PC-9 (cell line): ENCODE data around the gene CRTAC1. TPM values are rescaled to one million over a fixed set of nuclear protein-coding genes. Genes with fewer than 3 reads are reported as not detected.
A peak's percentile ranks its signal among the peaks of the same experiment; 100 is the strongest.

ENCODE experiments used
- BruUV-seq: library from RNA; stranded (reverse); fragments of 400-500 nt; replicated peaks from 2 replicates; lab custom pipeline; 2021; lab: Mats Ljungman, UMichigan
- CTCF ChIA-PET: fragments of 300-600 bp; sonication (Branson Sonifier 250); formaldehyde crosslinking; loops from one replicate; lab custom pipeline; 2022; ENCODE audit warnings: antibody characterized with exemption; lab: Charles Lee
- POLR2A ChIA-PET: fragments of 300-600 bp; sonication (Branson Sonifier 250); formaldehyde crosslinking; loops from one replicate; lab custom pipeline; 2022; ENCODE audit warnings: antibody characterized with exemption; ENCODE audit not compliant: unreplicated experiment; lab: Charles Lee
- DNase-seq, 2 experiments: peaks; one replicate each; pipeline versions ENCODE4 v3.0.0 to v3.0.0-alpha.2; 2015 to 2022; ENCODE audit warnings: mixed read lengths in 1 of 2
- H2AFZ ChIP-seq: fragments of 200-600 bp; sonication (generic); 2 replicates; pipeline ENCODE4 v1.8.1; 2017; ENCODE audit warnings: antibody characterized with exemption
- H3F3A ChIP-seq: fragments of 200-600 bp; sonication (generic); 2 replicates; pipeline ENCODE4 v1.8.1; 2017; ENCODE audit warnings: antibody characterized with exemption, mild to moderate bottlenecking, low read depth; ENCODE audit not compliant: insufficient read depth
- H3K27ac ChIP-seq: fragments of 200-600 bp; sonication (generic); 2 replicates; pipeline ENCODE4 v1.6.1; 2016; ENCODE audit warnings: mixed run types
- H3K27me3 ChIP-seq: fragments of 200-600 bp; sonication (generic); 2 replicates; pipeline ENCODE4 v1.6.1; 2016; ENCODE audit warnings: low read depth, mixed run types; ENCODE audit not compliant: insufficient read depth
- H3K36me3 ChIP-seq: fragments of 200-600 bp; sonication (generic); 2 replicates; pipeline ENCODE4 v1.6.1; 2016; ENCODE audit warnings: low read depth, mixed run types
- H3K4me1 ChIP-seq: fragments of 200-600 bp; sonication (generic); replicated peaks from 2 replicates; pipeline ENCODE4 v1.6.1; 2016; ENCODE audit warnings: mixed run types; ENCODE audit not compliant: insufficient read depth
- H3K4me2 ChIP-seq: fragments of 200-600 bp; sonication (generic); 2 replicates; pipeline ENCODE4 v1.6.1; 2017; ENCODE audit warnings: mixed run types
- H3K4me3 ChIP-seq: fragments of 200-600 bp; sonication (generic); 2 replicates; pipeline ENCODE4 v1.6.1; 2016; ENCODE audit warnings: mixed run types
- H3K79me2 ChIP-seq: fragments of 200-600 bp; sonication (generic); 2 replicates; pipeline ENCODE4 v1.6.1; 2017; ENCODE audit warnings: low read depth, mixed run types
- H3K9me2 ChIP-seq: fragments of 200-600 bp; sonication (generic); 2 replicates; pipeline ENCODE4 v1.8.1; 2017; ENCODE audit warnings: mild to moderate bottlenecking; ENCODE audit not compliant: insufficient read depth
- H3K9me3 ChIP-seq: fragments of 200-600 bp; sonication (generic); 2 replicates; pipeline ENCODE4 v1.8.1; 2016; ENCODE audit warnings: low read depth; ENCODE audit not compliant: insufficient read depth
- H4K20me1 ChIP-seq: fragments of 200-600 bp; sonication (generic); 2 replicates; pipeline ENCODE4 v1.8.1; 2017; ENCODE audit not compliant: insufficient read depth
- EZH2 ChIP-seq: fragments of 200-600 bp; sonication (generic); IDR thresholded peaks from 2 replicates; pipeline ENCODE4 v1.8.0; 2017; ENCODE audit warnings: antibody characterized with exemption, low read depth
- intact Hi-C: fragments of 100-400 bp; cut with micrococcal nuclease; formaldehyde crosslinking; loops from one replicate; pipeline ENCODE4 v1.10.0; 2022; ENCODE audit not compliant: unreplicated experiment
- total RNA-seq: library from RNA; stranded (reverse); gene quantifications from 2 replicates; pipeline ENCODE4 v1.2.3, GENCODE V29; 2021
- TF ChIP-seq, protein P1 (sequence below): fragments of 200-600 bp; sonication (generic); conservative IDR thresholded peaks from 2 replicates; pipeline ENCODE4 v1.6.1; 2017; ENCODE audit warnings: mixed run types, antibody characterized with exemption, mild to moderate bottlenecking, moderate library complexity

Gene CRTAC1
- total RNA-seq, 1 experiment from 2014 or later: not detected

DNA sequence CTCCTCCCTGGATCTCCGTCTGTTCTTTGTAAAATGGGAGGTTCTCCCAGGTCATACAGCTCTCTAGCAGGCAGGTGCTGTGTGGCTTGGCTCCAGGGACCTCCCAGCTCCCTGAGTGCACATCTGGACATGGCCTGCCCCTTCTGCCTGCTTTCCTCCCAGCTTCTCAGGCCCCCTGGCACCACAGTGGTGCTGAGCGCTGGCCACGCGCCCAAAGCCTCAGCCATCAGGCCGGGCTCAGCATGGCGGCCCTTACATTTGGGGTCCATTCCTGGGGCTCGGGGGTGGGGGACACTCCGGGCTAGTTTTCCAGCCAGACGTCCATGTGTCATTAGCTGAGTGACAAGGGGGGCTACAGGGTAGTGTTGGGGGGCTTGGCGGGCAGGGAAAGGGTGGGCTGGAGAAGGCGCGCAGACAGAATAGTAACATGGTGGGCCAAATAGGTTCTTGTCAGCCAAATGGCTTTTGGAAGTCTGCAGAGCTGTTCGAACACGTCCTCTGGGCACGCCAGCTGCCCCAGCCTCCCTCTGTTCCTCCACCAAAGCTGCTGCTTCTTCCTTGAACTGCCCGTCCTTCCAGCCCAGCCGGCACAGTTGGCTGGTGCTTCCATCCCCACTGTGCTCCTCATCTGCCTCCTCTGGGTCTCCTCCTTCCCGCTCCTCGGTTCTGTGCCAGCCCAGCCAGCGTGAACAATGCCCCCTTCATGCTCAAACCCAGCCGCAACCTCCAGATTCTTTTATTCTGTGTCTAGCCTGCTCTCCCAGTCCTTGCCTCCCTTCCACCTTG lies 114.9 kb downstream of the CRTAC1 start:
- no TSS peak for BruUV-seq
- H3K27ac ChIP-seq: no peak overlapping the region
- no peaks in the 10 kb centered on the region for H3K9me3 ChIP-seq
- H3K4me1 ChIP-seq: no peaks in the 10 kb centered on the region
- H3K4me2 ChIP-seq: no peak overlapping the region
- POLR2A ChIA-PET: no interaction called here
- DNase-seq: no peak
- no peaks in the 10 kb centered on the region for H3F3A ChIP-seq
- no peak overlapping the region for H3K4me3 ChIP-seq
- intact Hi-C loops: loop anchor here (10.0 kb wide), 2 partner anchors 549 to 1329 kb away; no protein-coding TSS in a partner anchor
- no peaks in the 10 kb centered on the region for H3K36me3 ChIP-seq
- no peak overlapping the region for H2AFZ ChIP-seq
- CTCF ChIA-PET: interaction anchor here (0.6 kb wide), 1 partner anchor 128 kb away, joined by 3 read pairs; no protein-coding TSS in a partner anchor
- H3K9me2 ChIP-seq: no peaks in the 10 kb centered on the region
- no peaks in the 10 kb centered on the region for H4K20me1 ChIP-seq
- H3K27me3 ChIP-seq: peaks cover 11% of the 10 kb centered on the region
- TF ChIP-seq, protein P1, sequence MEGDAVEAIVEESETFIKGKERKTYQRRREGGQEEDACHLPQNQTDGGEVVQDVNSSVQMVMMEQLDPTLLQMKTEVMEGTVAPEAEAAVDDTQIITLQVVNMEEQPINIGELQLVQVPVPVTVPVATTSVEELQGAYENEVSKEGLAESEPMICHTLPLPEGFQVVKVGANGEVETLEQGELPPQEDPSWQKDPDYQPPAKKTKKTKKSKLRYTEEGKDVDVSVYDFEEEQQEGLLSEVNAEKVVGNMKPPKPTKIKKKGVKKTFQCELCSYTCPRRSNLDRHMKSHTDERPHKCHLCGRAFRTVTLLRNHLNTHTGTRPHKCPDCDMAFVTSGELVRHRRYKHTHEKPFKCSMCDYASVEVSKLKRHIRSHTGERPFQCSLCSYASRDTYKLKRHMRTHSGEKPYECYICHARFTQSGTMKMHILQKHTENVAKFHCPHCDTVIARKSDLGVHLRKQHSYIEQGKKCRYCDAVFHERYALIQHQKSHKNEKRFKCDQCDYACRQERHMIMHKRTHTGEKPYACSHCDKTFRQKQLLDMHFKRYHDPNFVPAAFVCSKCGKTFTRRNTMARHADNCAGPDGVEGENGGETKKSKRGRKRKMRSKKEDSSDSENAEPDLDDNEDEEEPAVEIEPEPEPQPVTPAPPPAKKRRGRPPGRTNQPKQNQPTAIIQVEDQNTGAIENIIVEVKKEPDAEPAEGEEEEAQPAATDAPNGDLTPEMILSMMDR: no peak
- TF ChIP-seq EZH2: no peak
- no peaks in the 10 kb centered on the region for H3K79me2 ChIP-seq

DNA sequence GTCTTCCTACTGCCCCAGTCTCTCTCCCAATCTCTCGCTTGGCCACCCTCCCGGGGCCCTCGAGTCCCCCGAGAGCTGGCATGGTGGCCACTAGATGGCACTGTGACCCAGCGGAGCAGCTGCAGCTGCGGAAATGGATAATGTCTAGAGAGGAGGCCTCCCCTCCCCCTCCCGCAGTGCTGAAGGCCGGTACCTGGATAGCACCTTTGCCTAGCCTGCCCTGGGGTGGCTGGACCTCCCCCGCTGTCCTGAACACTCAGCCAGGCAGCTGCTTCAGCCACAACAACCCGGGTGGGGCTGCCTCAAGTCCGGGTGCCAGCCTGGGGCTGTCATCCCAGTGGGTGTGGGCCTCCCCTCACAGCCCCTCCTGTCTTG lies 115.6 kb downstream of the CRTAC1 start:
- H3K4me3 ChIP-seq: no peak overlapping the region
- no peak overlapping the region for H3K27ac ChIP-seq
- H4K20me1 ChIP-seq: no peaks in the 10 kb centered on the region
- BruUV-seq: no TSS peak
- DNase-seq: peak; percentile 35 to 63
- TF ChIP-seq, protein P1: peak; percentile 85
- TF ChIP-seq EZH2: no peak
- H3K27me3 ChIP-seq: peaks cover 10% of the 10 kb centered on the region
- H3K9me2 ChIP-seq: no peaks in the 10 kb centered on the region
- no peaks in the 10 kb centered on the region for H3K36me3 ChIP-seq
- no peaks in the 10 kb centered on the region for H3K79me2 ChIP-seq
- ChIA-PET CTCF (interaction anchor here (0.6 kb wide), 1 partner anchor 129 kb away, joined by 3 read pairs; no protein-coding TSS in a partner anchor), POLR2A (no interaction called here)
- no peaks in the 10 kb centered on the region for H3F3A ChIP-seq
- no peaks in the 10 kb centered on the region for H3K9me3 ChIP-seq
- intact Hi-C loops: loop anchor here (1.0 to 10.0 kb wide), 3 partner anchors 126 to 1330 kb away; no protein-coding TSS in a partner anchor
- no peaks in the 10 kb centered on the region for H3K4me1 ChIP-seq
- H3K4me2 ChIP-seq: peak overlapping the region; percentile 23; the same call in 1 of the 2 replicates
- H2AFZ ChIP-seq: no peak overlapping the region

DNA sequence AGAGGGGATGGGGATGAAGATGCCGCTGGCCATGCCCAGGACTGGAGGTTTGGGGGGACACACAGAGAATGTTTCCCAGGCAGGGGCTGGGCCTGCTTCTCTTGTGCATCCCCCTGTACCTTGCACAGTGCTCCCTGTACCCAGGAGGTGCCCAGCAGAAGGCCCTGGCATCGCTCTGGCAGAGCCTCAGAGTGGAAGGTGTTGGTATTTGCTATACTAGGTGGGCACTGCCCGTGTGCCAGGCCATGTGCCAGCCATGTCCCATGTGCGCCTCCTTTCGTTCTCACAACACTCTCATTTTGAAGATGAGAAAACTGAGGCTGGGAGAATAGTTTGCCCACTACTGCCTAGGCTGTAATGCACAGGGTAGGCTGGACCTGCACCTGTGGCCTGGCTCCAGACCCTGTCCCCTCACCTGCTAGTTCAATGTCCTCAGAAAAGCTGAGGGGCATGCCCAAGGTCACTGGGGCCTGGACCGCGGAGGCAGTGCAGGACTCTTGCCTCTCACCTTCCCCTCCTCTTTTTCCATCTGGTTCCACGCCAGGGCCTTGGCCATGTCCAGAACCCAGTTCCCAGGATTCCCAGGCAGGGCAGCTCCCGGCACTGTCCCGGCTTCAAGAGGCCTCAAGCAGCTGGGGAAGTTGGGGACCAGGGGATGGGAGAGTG lies 116.1 kb downstream of the CRTAC1 start:
- Histone ChIP-seq H3K36me3 (no peaks in the 10 kb centered on the region), H3K4me3 (no peak overlapping the region), H3K79me2 (no peaks in the 10 kb centered on the region), H3K9me2 (no peaks in the 10 kb centered on the region), H3F3A (no peaks in the 10 kb centered on the region), H3K27me3 (peaks cover 10% of the 10 kb centered on the region), H3K27ac (no peak overlapping the region), H3K4me2 (peak overlapping the region; percentile 23; the same call in 1 of the 2 replicates), H4K20me1 (no peaks in the 10 kb centered on the region), H2AFZ (no peak overlapping the region), H3K4me1 (no peaks in the 10 kb centered on the region), H3K9me3 (no peaks in the 10 kb centered on the region)
- CTCF ChIA-PET: no interaction called here
- TF ChIP-seq EZH2: no peak
- TF ChIP-seq, protein P1: no peak
- POLR2A ChIA-PET: no interaction called here
- no TSS peak for BruUV-seq
- no peak for DNase-seq
- intact Hi-C loops: loop anchor here (1.0 to 10.0 kb wide), 3 partner anchors 127 to 1330 kb away; no protein-coding TSS in a partner anchor
